CD4-positive, alpha-beta T cell (primary cell): ENCODE data around the gene TRIM36. TPM values are rescaled to one million over a fixed set of nuclear protein-coding genes. Genes with fewer than 3 reads are reported as not detected.

Experiments used
- ATAC-seq: fragments of 200-7000 bp; cut with Tn5 transposase; one replicate; pipeline ENCODE4 v1.10.0; 2022; ENCODE audit warnings: mild to moderate bottlenecking; ENCODE audit not compliant: poor library complexity
- CTCF ChIA-PET: fragments of 350-600 bp; sonication (Branson Sonifier 250); formaldehyde crosslinking; loops from one replicate; lab custom pipeline; 2021; ENCODE audit warnings: antibody characterized with exemption, inconsistent platforms; lab: Charles Lee
- POLR2A ChIA-PET: fragments of 350-600 bp; sonication (Branson Sonifier 250); formaldehyde crosslinking; loops from one replicate; lab custom pipeline; 2021; ENCODE audit warnings: antibody characterized with exemption, inconsistent platforms; lab: Charles Lee
- DNase-seq, 14 experiments: peaks; one replicate each; pipeline ENCODE4 v3.0.0-alpha.2; 2013 to 2020; ENCODE audit warnings: mixed read lengths in 2 of 14
- H3K27ac ChIP-seq, 2 donors: one replicate each; pipeline versions ENCODE4 v1.5.1 to v1.7.0; 2013; ENCODE audit warnings: low read length in 2 of 2, low read depth in 1 of 2, mild to moderate bottlenecking in 1 of 2
- H3K27me3 ChIP-seq, 2 experiments: 1 replicate in 1 of 2; 2 replicates in 1 of 2; pipeline versions ENCODE4 v1.6.1 to v1.7.0; 2013; ENCODE audit warnings: low read length in 2 of 2, control low read depth in 1 of 2, mild to moderate bottlenecking in 1 of 2, moderate library complexity in 1 of 2; ENCODE audit not compliant: insufficient read depth in 2 of 2, control insufficient read depth in 1 of 2
- H3K36me3 ChIP-seq: one replicate; pipeline ENCODE4 v1.6.1; 2013; ENCODE audit warnings: low read length, control low read depth; ENCODE audit not compliant: insufficient read depth
- H3K4me1 ChIP-seq: one replicate; pipeline ENCODE4 v1.6.1; 2013; ENCODE audit warnings: low read length, control low read depth; ENCODE audit not compliant: insufficient read depth
- H3K4me3 ChIP-seq: one replicate; pipeline ENCODE4 v1.5.1; 2013; ENCODE audit warnings: mild to moderate bottlenecking, low read length, moderate library complexity
- H3K9me3 ChIP-seq, 2 experiments: 1 replicate in 1 of 2; 2 replicates in 1 of 2; pipeline versions ENCODE4 v1.6.1 to v1.7.0; 2013; ENCODE audit warnings: low read length in 2 of 2, mild to moderate bottlenecking in 2 of 2, control low read depth in 1 of 2, moderate library complexity in 1 of 2; ENCODE audit not compliant: control insufficient read depth in 1 of 2, insufficient read depth in 1 of 2
- H3K27ac Mint-ChIP-seq: one replicate; pipeline ENCODE4 v1.8.0; 2020; ENCODE audit warnings: mixed read lengths
- H3K27me3 Mint-ChIP-seq: one replicate; pipeline ENCODE4 v1.8.0; 2021; ENCODE audit warnings: mixed read lengths
- H3K36me3 Mint-ChIP-seq: one replicate; pipeline ENCODE4 v1.8.0; 2021; ENCODE audit warnings: low read depth, mixed read lengths
- H3K4me1 Mint-ChIP-seq: one replicate; pipeline ENCODE4 v1.8.0; 2021; ENCODE audit warnings: low read depth, mixed read lengths
- H3K4me3 Mint-ChIP-seq: one replicate; pipeline ENCODE4 v1.8.0; 2020; ENCODE audit warnings: mild to moderate bottlenecking, mixed read lengths
- H3K9me3 Mint-ChIP-seq: one replicate; pipeline ENCODE4 v1.8.0; 2020; ENCODE audit warnings: mixed read lengths
- intact Hi-C, 2 experiments: fragments of 100-400 bp; cut with DNase I in 1 of 2; cut with micrococcal nuclease in 1 of 2; formaldehyde crosslinking; loops; one replicate each; pipeline versions ENCODE4 v1.15.1 to v1.9.0; 2023 to 2025; cut with DNase I, micrococcal nuclease
- total RNA-seq, 174 experiments: library from RNA in 2 of 174; stranded (reverse) in 2 of 174; gene quantifications; one replicate each; pipeline ENCODE4 v1.2.3 and lab custom pipeline; 2021 to 2026
- TF ChIP-seq, protein P1 (sequence below): fragments of 200-600 bp; IDR thresholded peaks from one replicate; pipeline ENCODE4 v1.8.0; 2022; ENCODE audit warnings: antibody characterized with exemption, mild to moderate bottlenecking

TRIM36 gene
- total RNA-seq, 2 experiments from 2014 or later = 0.14 TPM; not detected in 1

DNA sequence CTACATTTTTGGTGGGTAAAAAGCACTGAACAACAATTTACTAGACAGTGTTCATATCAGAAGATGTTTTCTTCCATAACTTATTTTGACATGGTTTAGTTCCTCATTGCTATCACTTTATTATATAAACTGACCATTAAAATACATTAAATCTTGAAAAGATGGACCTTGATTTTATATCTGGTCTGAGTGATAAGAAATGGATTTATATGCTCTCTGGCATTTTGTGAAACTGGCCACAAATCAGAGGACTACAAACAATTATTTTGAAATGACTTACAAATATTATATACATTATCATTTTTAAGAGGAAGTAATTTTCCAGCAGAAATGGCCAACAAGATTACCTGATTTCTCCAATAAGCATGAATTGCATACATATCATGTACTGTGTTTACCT, 23.6 kb upstream of the TRIM36 start:
- H3K9me3 Mint-ChIP-seq = no peaks in the 10 kb centered on the region
- ChIA-PET CTCF (no interaction called here), POLR2A (no interaction called here)
- H3K36me3 Mint-ChIP-seq = no peaks in the 10 kb centered on the region
- Histone ChIP-seq H3K4me1 (no peaks in the 10 kb centered on the region), H3K27me3 (no peaks in the 10 kb centered on the region), H3K36me3 (no peaks in the 10 kb centered on the region), H3K27ac (no peak overlapping the region), H3K9me3 (no peaks in the 10 kb centered on the region), H3K4me3 (no peak overlapping the region)
- ATAC-seq (no peak), DNase-seq (no peak)
- peaks cover 12% of the 10 kb centered on the region for H3K27me3 Mint-ChIP-seq
- intact Hi-C loops = no loop called here
- TF ChIP-seq, protein P1, sequence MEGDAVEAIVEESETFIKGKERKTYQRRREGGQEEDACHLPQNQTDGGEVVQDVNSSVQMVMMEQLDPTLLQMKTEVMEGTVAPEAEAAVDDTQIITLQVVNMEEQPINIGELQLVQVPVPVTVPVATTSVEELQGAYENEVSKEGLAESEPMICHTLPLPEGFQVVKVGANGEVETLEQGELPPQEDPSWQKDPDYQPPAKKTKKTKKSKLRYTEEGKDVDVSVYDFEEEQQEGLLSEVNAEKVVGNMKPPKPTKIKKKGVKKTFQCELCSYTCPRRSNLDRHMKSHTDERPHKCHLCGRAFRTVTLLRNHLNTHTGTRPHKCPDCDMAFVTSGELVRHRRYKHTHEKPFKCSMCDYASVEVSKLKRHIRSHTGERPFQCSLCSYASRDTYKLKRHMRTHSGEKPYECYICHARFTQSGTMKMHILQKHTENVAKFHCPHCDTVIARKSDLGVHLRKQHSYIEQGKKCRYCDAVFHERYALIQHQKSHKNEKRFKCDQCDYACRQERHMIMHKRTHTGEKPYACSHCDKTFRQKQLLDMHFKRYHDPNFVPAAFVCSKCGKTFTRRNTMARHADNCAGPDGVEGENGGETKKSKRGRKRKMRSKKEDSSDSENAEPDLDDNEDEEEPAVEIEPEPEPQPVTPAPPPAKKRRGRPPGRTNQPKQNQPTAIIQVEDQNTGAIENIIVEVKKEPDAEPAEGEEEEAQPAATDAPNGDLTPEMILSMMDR = no peak
- H3K4me3 Mint-ChIP-seq = no peak overlapping the region
- no peak overlapping the region for H3K27ac Mint-ChIP-seq
- H3K4me1 Mint-ChIP-seq = no peaks in the 10 kb centered on the region

DNA sequence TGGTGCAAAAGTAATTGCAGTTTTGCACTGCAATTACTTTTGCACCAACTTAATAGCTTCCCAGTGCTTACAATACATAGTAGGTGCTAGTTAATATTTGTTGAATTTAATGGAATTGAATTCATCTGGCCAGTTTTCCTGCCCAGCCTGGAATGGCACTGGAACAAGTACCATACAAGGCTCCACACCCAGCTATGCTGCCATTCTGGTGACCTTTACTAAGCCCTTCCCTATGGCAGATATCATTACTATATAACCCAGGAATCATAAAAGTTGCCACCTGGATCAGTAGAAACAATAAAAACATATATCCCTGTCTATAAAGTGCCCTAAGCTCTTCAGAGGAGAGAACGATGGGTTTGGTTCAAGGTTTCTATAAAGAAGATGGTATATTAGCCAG, 22.4 kb upstream of the TRIM36 start:
- H3K27ac Mint-ChIP-seq = no peak overlapping the region
- H3K4me3 Mint-ChIP-seq = no peak overlapping the region
- H3K27ac ChIP-seq = no peak overlapping the region
- no peaks in the 10 kb centered on the region for H3K36me3 Mint-ChIP-seq
- H3K4me1 ChIP-seq = no peaks in the 10 kb centered on the region
- no peaks in the 10 kb centered on the region for H3K36me3 ChIP-seq
- POLR2A ChIA-PET = no interaction called here
- no peak for DNase-seq
- H3K4me3 ChIP-seq = no peak overlapping the region
- CTCF ChIA-PET = no interaction called here
- H3K4me1 Mint-ChIP-seq = no peaks in the 10 kb centered on the region
- no peak for ATAC-seq
- H3K9me3 ChIP-seq = no peaks in the 10 kb centered on the region
- TF ChIP-seq, protein P1 = no peak
- intact Hi-C loops = no loop called here
- H3K27me3 ChIP-seq = no peaks in the 10 kb centered on the region
- H3K9me3 Mint-ChIP-seq = no peaks in the 10 kb centered on the region
- peaks cover 16% of the 10 kb centered on the region for H3K27me3 Mint-ChIP-seq

DNA sequence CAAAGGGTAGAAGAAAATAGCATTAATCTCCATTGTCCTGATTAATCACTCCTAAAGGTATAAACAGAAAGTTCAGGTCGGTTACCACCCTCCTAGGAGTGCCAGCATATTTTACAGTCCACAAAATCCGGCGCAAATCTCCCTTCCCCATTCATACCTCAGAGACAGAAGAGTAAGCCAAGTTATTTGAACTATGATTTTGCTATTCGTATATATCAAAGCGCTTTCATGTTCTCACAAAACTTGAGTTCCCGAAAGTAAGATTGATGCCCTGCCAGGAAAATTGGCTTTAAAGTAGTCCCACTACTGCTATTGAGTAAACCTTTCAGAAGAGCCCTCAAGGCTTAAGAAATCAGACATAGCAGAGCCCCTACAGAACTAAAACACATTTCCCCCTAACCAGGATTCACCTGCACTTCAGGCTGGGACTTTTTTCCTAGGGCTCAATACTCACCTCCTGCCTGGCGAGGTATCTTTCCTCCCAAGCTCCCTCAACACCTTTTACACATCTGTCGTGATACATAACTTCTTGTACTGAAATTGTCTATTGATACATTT, 21.8 kb upstream of the TRIM36 start:
- Mint-ChIP-seq H3K27ac (no peak overlapping the region), H3K9me3 (no peaks in the 10 kb centered on the region), H3K4me1 (no peaks in the 10 kb centered on the region), H3K27me3 (peaks cover 20% of the 10 kb centered on the region), H3K36me3 (no peaks in the 10 kb centered on the region), H3K4me3 (no peak overlapping the region)
- H3K9me3 ChIP-seq = no peaks in the 10 kb centered on the region
- TF ChIP-seq, protein P1 = no peak
- no peaks in the 10 kb centered on the region for H3K27me3 ChIP-seq
- no peak overlapping the region for H3K27ac ChIP-seq
- no peaks in the 10 kb centered on the region for H3K4me1 ChIP-seq
- intact Hi-C loops = no loop called here
- DNase-seq (no peak), ATAC-seq (no peak)
- no peaks in the 10 kb centered on the region for H3K36me3 ChIP-seq
- no peak overlapping the region for H3K4me3 ChIP-seq
- ChIA-PET POLR2A (no interaction called here), CTCF (no interaction called here)
